SU-DHL-6 (cell line): ENCODE results near the gene TMEM248.

Experiments
- H2AFZ ChIP-seq: fragments of 200-600 bp; sonication (generic); 2 replicates; pipeline ENCODE4 v1.6.1; 2014; ENCODE audit warnings: low read depth, mild to moderate bottlenecking, moderate library complexity, mixed read lengths, antibody characterized with exemption, low read length; ENCODE audit not compliant: severe bottlenecking
- H3F3A ChIP-seq: fragments of 200-600 bp; shearing (Covaris generic); 2 replicates; pipeline ENCODE4 v1.6.0; 2016; ENCODE audit warnings: antibody characterized with exemption, mild to moderate bottlenecking; ENCODE audit not compliant: insufficient read depth
- H3K27ac ChIP-seq: fragments of 200-600 bp; sonication (generic); 2 replicates; pipeline ENCODE4 v1.5.1; 2016; ENCODE audit warnings: low read depth, mild to moderate bottlenecking, low read length, moderate library complexity, mixed read lengths
- H3K27me3 ChIP-seq: fragments of 200-600 bp; sonication (generic), shearing (Covaris generic); 2 replicates; pipeline ENCODE4 v1.6.0; 2014; ENCODE audit warnings: mild to moderate bottlenecking, low read length
- H3K36me3 ChIP-seq: fragments of 200-600 bp; sonication (generic); 2 replicates; pipeline ENCODE4 v1.6.1; 2014; ENCODE audit warnings: mild to moderate bottlenecking, low read length, mixed read lengths
- H3K4me2 ChIP-seq: fragments of 300-600, 200-600 bp; shearing (Covaris generic), sonication (generic); 2 replicates; pipeline ENCODE4 v1.6.0; 2014; ENCODE audit warnings: low read length, low read depth, mild to moderate bottlenecking; ENCODE audit not compliant: poor library complexity, severe bottlenecking
- H3K4me3 ChIP-seq: fragments of 200-600 bp; sonication (generic); 2 replicates; pipeline ENCODE4 v1.5.1; 2014; ENCODE audit warnings: antibody characterized with exemption, low read length, mild to moderate bottlenecking, mixed read lengths; ENCODE audit not compliant: insufficient read depth, poor library complexity, severe bottlenecking
- H3K79me2 ChIP-seq: fragments of 200-600 bp; sonication (generic); 2 replicates; pipeline ENCODE4 v1.6.1; 2014; ENCODE audit warnings: mild to moderate bottlenecking, low read length, moderate library complexity; ENCODE audit not compliant: insufficient read depth
- H3K9ac ChIP-seq: fragments of 200-600 bp; sonication (generic); 2 replicates; pipeline ENCODE4 v1.7.0; 2014; ENCODE audit warnings: mild to moderate bottlenecking, low read length
- H3K9me2 ChIP-seq: fragments of 200-600 bp; sonication (generic); replicated peaks from 2 replicates; pipeline ENCODE4 v1.6.1; 2014; ENCODE audit warnings: low read length; ENCODE audit not compliant: insufficient read depth
- H3K9me3 ChIP-seq: fragments of 200-600 bp; sonication (generic); 2 replicates; pipeline ENCODE4 v1.6.1; 2014; ENCODE audit warnings: low read length, mixed read lengths; ENCODE audit not compliant: insufficient read depth
- H4K20me1 ChIP-seq: fragments of 200-600 bp; sonication (generic); 2 replicates; pipeline ENCODE4 v1.6.1; 2014; ENCODE audit warnings: low read depth, mild to moderate bottlenecking, antibody characterized with exemption, low read length, moderate library complexity, mixed read lengths
- CTCF ChIP-seq: fragments of 200-600 bp; sonication (generic); IDR thresholded peaks from one replicate; pipeline ENCODE4 v1.5.1; 2017; ENCODE audit warnings: antibody characterized with exemption, mild to moderate bottlenecking, low read length, moderate library complexity; ENCODE audit not compliant: insufficient read depth, poor library complexity, severe bottlenecking
- EZH2phosphoT487 ChIP-seq: fragments of 200-600 bp; sonication (generic), shearing (Covaris generic); conservative IDR thresholded peaks from 2 replicates; pipeline ENCODE4 v1.6.1; 2018; ENCODE audit warnings: mild to moderate bottlenecking, antibody characterized with exemption, low read length, moderate library complexity, mixed read lengths

TMEM248 gene

GRCh38 chr7:66919704-66920103, 1.3 kb upstream of the TMEM248 start:
- Histone ChIP-seq H3K36me3 (peaks cover 3% of the 10 kb centered on the region; the same call in 1 of the 2 replicates), H3K4me3 (no peak overlapping the region), H3K27ac (no peak overlapping the region), H3F3A (peaks cover 19% of the 10 kb centered on the region), H4K20me1 (no peaks in the 10 kb centered on the region; the same call in 1 of the 2 replicates), H3K27me3 (no peaks in the 10 kb centered on the region), H2AFZ (no peak overlapping the region), H3K9me2 (no peaks in the 10 kb centered on the region), H3K4me2 (peak overlapping the region; percentile 82), H3K79me2 (peaks cover 40% of the 10 kb centered on the region), H3K9me3 (no peaks in the 10 kb centered on the region), H3K9ac (no peak overlapping the region)
- TF ChIP-seq EZH2phosphoT487, result no peak
- no peak for TF ChIP-seq CTCF

GRCh38 chr7:66920256-66920655, 769 bp upstream of the TMEM248 start:
- H3K9me3 ChIP-seq, result no peaks in the 10 kb centered on the region
- peaks cover 3% of the 10 kb centered on the region; the same call in 1 of the 2 replicates for H3K36me3 ChIP-seq
- TF ChIP-seq EZH2phosphoT487 (no peak), CTCF (no peak)
- H4K20me1 ChIP-seq, result no peaks in the 10 kb centered on the region; the same call in 1 of the 2 replicates
- peaks cover 46% of the 10 kb centered on the region for H3K79me2 ChIP-seq
- no peaks in the 10 kb centered on the region for H3K27me3 ChIP-seq
- peak overlapping the region; percentile 81 for H3K9ac ChIP-seq
- no peaks in the 10 kb centered on the region for H3K9me2 ChIP-seq
- H3K27ac ChIP-seq, result peak overlapping the region; percentile 73; the same call in 1 of the 2 replicates
- peak overlapping the region; percentile 79 for H3K4me3 ChIP-seq
- H3F3A ChIP-seq, result peaks cover 19% of the 10 kb centered on the region
- peak overlapping the region; percentile 82 for H3K4me2 ChIP-seq
- peak overlapping the region; percentile 57 for H2AFZ ChIP-seq

- peaks cover 19% of the 10 kb centered on the region for H3F3A ChIP-seq
- peak overlapping the region; percentile 79 for H3K4me3 ChIP-seq
- peak overlapping the region; percentile 73 for H3K27ac ChIP-seq
- peaks cover 58% of the 10 kb centered on the region for H3K79me2 ChIP-seq
- peak overlapping the region; percentile 82 for H3K4me2 ChIP-seq
- no peaks in the 10 kb centered on the region for H3K9me3 ChIP-seq
- no peak for TF ChIP-seq EZH2phosphoT487
- TF ChIP-seq CTCF, result no peak
- no peaks in the 10 kb centered on the region for H3K9me2 ChIP-seq
- no peaks in the 10 kb centered on the region for H3K27me3 ChIP-seq
- H4K20me1 ChIP-seq, result no peaks in the 10 kb centered on the region; the same call in 1 of the 2 replicates
- peak overlapping the region; percentile 81 for H3K9ac ChIP-seq
- H3K36me3 ChIP-seq, result peaks cover 3% of the 10 kb centered on the region; the same call in 1 of the 2 replicates
- no peak overlapping the region for H2AFZ ChIP-seq
These were observed 432 bp downstream of the TMEM248 start for GRCh38 chr7:66921396-66921917.
